Stimulated activated CD4-positive, alpha-beta T cell treated with anti-CD3 and anti-CD28 coated beads, Interleukin-12 subunit alpha, Interleukin-12 subunit beta, amount 100 ng/mL, for 24 hours (primary cell): ENCODE measurements around the gene POLE4.

Experiments
- DNase-seq, 2 experiments: peaks; one replicate each; pipeline ENCODE4 v3.0.0-alpha.2; 2020; ENCODE audit warnings: low read depth in 2 of 2

POLE4 gene

GRCh38 chr2:74985978-74986609 is 27.7 kb downstream of the POLE4 start:
- no peak for DNase-seq

GRCh38 chr2:74991977-74992376 is 33.5 kb downstream of the POLE4 start:
- no peak for DNase-seq

DNA sequence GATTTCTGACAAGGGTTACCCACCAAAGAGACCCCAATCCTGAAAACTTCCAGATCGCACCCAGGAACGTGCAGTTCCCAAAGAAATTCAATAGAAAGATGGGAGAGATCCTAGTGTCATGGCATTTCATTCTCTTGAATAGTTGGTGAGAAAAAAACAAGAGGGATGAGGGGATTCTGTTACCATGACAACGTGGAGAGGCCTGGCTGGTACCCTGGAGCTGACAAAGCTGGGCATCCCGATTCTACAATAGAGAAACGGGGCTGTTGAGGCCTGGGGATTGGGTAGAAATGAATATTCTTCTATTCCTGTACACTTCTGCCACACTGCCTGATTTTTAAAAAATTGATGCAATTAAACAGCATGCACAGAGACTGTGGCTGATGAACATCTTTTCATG is 41.0 kb downstream of the POLE4 start:
- no peak for DNase-seq

GRCh38 chr2:75002007-75002406 is 43.6 kb downstream of the POLE4 start:
- DNase-seq = no peak

GRCh38 chr2:75003276-75003675 is 44.8 kb downstream of the POLE4 start:
- DNase-seq = no peak

GRCh38 chr2:75003773-75004172 is 45.3 kb downstream of the POLE4 start:
- no peak for DNase-seq

GRCh38 chr2:75006041-75006440 is 47.6 kb downstream of the POLE4 start:
- no peak for DNase-seq

DNA sequence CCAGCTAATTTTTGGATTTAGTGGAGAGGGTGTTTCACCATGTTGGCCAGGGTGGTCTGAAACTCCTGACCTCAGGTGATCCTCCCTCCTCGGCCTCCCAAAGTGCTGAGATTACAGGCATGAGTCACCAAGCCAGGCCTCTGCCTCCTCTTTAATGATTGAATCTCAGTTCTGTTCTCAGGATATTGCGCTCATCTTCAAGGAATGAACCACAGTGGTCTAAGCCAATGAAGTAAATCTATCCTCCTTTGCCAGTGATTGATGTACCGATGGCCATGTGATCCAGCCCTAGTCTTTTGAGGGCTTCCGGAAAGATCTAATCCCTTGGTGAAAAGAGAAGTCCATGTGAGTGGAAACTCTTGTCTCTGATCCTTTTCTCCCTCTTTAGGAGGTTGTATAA is 48.6 kb downstream of the POLE4 start:
- DNase-seq = no peak

DNA sequence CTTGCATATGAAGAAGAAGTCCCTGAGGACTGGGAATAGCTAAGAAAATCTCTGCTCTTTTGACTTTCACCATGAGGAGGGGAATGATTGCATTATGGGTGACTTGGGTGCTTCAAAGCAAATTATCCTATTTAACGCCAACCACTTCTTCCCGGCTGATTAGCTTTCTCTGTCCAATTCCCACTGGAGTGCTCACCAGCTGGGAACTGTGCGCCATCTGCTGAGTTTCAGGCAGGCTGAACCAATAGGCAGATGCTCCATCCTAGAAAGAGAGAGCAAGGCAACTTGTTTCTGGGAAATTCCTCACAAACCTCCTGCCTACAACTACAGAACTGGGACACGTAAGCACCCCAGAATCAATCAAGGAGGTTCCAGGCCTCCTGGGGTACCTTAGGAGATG is 49.4 kb downstream of the POLE4 start:
- DNase-seq = no peak

DNA sequence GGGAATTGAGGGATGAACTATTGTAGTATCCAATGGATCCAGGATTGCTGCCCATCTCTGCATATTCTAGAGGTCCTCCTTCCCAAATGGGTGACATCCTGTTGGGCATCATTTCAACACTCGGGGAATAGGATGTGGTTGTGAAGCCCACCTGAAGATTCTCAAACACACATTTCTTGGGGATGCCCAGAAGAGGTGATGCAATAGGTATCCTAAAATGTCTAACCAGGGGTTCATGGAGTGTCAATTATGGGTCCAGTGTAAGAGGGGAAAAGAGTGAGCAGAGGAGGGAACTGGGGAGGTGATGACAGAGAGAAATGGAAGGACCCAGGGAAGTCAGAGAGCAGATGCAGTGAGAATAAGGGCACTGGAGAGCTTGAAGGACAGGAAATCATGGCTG is 52.1 kb downstream of the POLE4 start:
- no peak for DNase-seq

DNA sequence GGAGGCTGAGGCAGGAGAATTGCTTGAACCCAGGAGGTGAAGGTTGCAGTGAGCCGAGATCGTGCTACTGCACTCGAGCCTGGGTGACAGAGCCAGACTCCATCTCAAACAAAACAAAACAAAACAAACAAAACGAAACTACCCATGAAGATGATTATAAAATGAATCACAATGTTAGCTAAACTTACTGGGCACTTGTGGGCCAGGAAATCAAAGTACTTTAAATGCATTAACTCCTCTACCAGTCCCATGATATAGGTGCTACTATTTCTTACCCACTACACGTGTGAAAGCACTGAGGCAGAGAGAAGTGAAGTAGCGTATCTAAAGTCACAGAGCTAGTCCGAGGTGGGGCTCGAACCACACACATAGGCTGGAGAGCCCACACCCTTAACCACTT is 53.6 kb downstream of the POLE4 start:
- DNase-seq = no peak

GRCh38 chr2:75018162-75018561 is 59.7 kb downstream of the POLE4 start:
- no peak for DNase-seq
